RWPE1 (cell line): ENCODE results near the gene TTL.

ENCODE experiments used
- CTCF ChIA-PET: fragments of 350-600 bp; sonication (Branson Sonifier 250); formaldehyde crosslinking; extraction: SDS; loops from one replicate; lab custom pipeline; 2021; lab: Yijun Ruan, JAX
- POLR2A ChIA-PET: fragments of 400-600 bp; formaldehyde crosslinking; extraction: SDS; loops from one replicate; lab custom pipeline; 2020; ENCODE audit warnings: antibody characterized with exemption; ENCODE audit not compliant: low non-redundant PET; lab: Yijun Ruan, JAX
- DNase-seq: peaks from one replicate; pipeline ENCODE4 v3.0.0; 2012; ENCODE audit warnings: low spot score
- H3K27ac ChIP-seq: fragments of 450-650 bp; 2 replicates; pipeline ENCODE4 v1.5.1; 2017
- TF ChIP-seq, protein P1 (sequence below): fragments of 450-650 bp; conservative IDR thresholded peaks from 2 replicates; pipeline ENCODE4 v1.5.1; 2017; ENCODE audit warnings: low read depth, mild to moderate bottlenecking

TTL gene

DNA sequence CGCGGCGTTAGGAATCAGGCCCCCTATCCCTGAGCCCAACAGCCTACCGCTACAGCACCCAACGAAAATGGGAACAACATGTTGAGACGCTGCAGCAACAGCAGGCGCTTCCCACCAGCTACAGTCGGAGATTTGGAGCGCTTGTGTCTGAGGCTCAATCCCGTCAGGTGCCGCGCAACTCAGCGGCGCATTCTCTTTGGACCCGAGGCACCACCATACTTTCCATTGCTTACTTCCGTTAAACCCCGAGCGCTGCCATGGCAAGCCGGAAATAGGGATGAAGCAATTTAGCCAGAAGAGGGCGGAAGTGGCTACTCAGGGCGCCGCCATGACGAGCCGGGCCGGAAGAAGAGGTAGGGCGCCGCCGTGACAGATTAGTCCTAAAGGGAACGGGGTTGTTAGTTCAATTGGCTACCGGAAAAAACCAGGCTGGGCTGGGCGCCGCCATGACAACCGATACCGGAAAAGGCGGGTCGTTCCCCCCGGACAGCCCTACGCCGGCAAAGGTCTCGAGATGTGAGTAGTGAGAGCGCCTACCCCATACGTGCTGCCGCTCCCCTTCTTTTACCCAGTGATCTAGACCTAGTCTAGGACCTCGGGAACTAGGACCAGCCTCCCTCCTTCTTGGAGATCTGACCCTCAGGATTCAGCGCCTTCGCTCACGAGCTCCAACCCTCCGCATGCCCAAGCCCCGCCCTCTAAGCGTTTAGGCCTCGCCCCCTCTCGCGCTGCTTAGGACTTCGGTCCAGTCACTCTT lies 102.4 kb downstream of the TTL start, which contains the start of gene CHCHD5:
Gene CHCHD5 (plus strand): TSS at position 476 of the 757 bp plus-strand sequence. CDS start 39 bp downstream, at position 515.
- POLR2A ChIA-PET, result interaction anchor here (0.5 kb wide), 1 partner anchor 81 kb away, joined by 3 read pairs; no protein-coding TSS in a partner anchor
- peak within 1 kb of the TSS; percentile 97 for H3K27ac ChIP-seq
- CTCF ChIA-PET, result interaction anchor here (0.8 to 1.0 kb wide), 3 partner anchors 8 to 142 kb away, joined by 3 to 4 read pairs (median 3); no protein-coding TSS in a partner anchor
- peak; percentile 94 for DNase-seq
- TF ChIP-seq, protein P1, sequence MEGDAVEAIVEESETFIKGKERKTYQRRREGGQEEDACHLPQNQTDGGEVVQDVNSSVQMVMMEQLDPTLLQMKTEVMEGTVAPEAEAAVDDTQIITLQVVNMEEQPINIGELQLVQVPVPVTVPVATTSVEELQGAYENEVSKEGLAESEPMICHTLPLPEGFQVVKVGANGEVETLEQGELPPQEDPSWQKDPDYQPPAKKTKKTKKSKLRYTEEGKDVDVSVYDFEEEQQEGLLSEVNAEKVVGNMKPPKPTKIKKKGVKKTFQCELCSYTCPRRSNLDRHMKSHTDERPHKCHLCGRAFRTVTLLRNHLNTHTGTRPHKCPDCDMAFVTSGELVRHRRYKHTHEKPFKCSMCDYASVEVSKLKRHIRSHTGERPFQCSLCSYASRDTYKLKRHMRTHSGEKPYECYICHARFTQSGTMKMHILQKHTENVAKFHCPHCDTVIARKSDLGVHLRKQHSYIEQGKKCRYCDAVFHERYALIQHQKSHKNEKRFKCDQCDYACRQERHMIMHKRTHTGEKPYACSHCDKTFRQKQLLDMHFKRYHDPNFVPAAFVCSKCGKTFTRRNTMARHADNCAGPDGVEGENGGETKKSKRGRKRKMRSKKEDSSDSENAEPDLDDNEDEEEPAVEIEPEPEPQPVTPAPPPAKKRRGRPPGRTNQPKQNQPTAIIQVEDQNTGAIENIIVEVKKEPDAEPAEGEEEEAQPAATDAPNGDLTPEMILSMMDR, result no peak

DNA sequence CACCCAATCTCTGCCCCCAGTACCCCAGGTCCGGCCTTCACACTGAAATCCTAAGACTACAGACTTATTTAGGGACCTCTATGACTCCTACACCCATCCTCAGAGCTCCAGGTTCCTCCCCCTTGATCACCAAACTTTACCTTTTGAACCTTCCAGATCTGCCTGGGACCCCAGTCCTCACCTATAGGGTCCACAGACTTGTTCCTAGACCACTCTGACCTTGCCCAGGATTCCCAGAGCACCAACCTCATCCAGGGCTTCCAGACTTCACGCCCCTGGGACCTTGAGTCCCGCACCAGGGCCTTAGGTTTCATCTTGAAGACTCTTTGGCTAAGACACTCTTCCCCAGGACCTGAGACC lies 102.9 kb downstream of the TTL start:
- ChIA-PET CTCF (interaction anchor here (0.8 to 0.9 kb wide), 2 partner anchors 15 to 141 kb away, joined by 3 to 4 read pairs; no protein-coding TSS in a partner anchor), POLR2A (no interaction called here)
- TF ChIP-seq, protein P1, result no peak
- H3K27ac ChIP-seq, result peak overlapping the region; percentile 97
- no peak for DNase-seq

DNA sequence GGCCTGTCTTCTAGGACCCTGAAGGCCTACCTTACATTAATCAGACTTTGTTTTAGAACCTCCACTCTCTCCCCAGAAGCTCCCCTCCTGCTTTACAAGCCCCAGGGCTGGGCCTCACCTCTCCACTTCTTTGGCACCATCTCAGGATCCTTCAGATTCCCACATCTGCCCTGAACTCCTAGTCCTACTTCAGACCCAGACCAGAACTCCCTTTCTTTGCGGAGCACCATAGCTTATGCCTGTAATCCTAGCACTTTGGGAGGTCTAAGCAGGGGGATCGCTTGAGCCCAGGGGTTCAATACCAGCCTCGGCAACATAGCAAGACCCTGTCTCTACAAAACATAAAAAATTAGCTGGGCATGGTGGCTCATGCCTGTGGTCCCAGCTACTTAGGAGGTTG lies 103.4 kb downstream of the TTL start:
- ChIA-PET POLR2A (interaction anchor here (0.7 kb wide), 1 partner anchor 42 kb away, joined by 3 read pairs; no protein-coding TSS in a partner anchor), CTCF (interaction anchor here (0.6 to 1.0 kb wide), 3 partner anchors 50 to 164 kb away, joined by 3 to 4 read pairs (median 4); no protein-coding TSS in a partner anchor)
- peak overlapping the region; percentile 97 for H3K27ac ChIP-seq
- TF ChIP-seq, protein P1, result no peak
- DNase-seq, result no peak

DNA sequence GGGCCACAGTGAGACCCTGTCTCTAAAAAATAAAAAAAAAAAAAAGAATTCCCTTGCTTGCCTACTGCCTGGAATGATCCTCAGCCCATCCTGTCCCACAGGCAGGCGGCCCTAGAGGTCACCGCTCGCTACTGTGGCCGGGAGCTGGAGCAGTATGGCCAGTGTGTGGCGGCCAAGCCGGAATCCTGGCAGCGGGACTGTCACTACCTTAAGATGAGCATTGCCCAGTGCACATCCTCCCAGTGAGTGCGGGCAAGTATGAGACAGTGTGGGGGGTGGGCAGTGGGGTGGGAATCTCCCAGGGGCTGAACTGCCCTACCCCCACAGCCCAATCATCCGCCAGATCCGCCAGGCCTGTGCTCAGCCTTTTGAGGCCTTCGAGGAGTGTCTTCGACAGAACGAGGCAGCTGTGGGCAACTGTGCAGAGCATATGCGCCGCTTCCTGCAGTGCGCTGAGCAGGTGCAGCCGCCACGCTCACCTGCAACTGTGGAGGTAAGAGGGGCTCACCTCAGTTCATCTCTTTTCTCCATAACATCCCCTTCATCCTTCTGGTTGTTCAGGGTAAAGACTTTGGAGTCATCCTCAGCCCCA lies 104.0 kb downstream of the TTL start:
- peak overlapping the region; percentile 97 for H3K27ac ChIP-seq
- no peak for DNase-seq
- ChIA-PET POLR2A (interaction anchor here (0.7 kb wide), 1 partner anchor 42 kb away, joined by 3 read pairs; no protein-coding TSS in a partner anchor), CTCF (interaction anchor here (0.6 to 1.0 kb wide), 3 partner anchors 18 to 163 kb away, joined by 4 to 8 read pairs (median 4); no protein-coding TSS in a partner anchor)
- TF ChIP-seq, protein P1, result no peak

DNA sequence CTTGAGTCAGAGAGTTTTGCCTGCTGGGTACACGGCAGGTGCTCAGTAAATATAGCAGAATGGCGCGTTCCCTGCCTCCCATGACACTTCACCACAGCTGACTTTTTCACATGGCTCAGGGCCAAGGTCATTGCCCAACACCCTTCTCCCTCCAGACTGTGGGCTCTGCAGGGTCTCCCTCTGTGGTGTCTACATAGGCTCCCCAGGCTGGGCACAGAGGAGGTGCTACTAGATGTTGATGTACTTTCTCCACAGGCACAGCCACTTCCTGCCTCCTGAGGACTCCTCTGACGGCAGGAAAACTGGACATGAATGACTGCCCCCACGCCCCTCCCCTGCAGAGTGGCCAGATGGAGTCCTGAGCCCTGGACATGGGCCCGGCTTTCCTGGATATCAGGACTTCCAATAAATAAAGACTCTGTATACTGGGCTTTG lies 106.7 kb downstream of the TTL start:
- H3K27ac ChIP-seq, result peak overlapping the region; percentile 32
- TF ChIP-seq, protein P1, result no peak
- ChIA-PET CTCF (interaction anchor here (0.7 kb wide), 1 partner anchor 633 kb away, joined by 4 read pairs; no protein-coding TSS in a partner anchor), POLR2A (no interaction called here)
- DNase-seq, result no peak
